Activated T-helper 1 cell treated with anti-CD3 and anti-CD28 coated beads, Interleukin-2, amount 50 U/mL, for 16 hours (primary cell): ENCODE data around the gene LHX5.
A peak's percentile ranks its signal among the peaks of the same experiment; 100 is the strongest.

Experiments
- DNase-seq, 2 donors: peaks; one replicate each; pipeline ENCODE4 v3.0.0-alpha.2; 2020; ENCODE audit warnings: low read depth in 1 of 2, low spot score in 1 of 2

LHX5 gene

GRCh38 chr12:113440947-113441782 lies 30.5 kb downstream of the LHX5 start:
- no peak for DNase-seq

DNA sequence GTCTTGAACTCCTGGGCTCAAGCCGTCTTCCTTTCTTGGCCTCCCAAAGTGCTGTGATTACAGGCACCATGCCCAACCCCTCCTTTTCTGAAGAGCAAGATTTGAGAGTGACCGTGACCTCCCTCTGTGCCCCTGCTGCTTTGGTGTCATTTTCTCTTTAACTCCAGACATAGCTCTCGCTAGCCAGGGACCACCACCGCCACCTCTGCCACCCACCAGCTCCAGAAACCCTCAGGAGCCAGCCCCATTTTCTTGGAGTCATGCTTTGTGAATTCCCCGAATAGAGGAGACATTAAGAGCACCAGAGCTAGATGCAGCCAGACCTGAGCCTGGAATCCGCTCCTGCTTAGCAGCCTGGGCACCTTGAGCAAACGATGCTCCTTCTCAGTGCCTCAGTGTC lies 31.3 kb downstream of the LHX5 start:
- DNase-seq: no peak

GRCh38 chr12:113439606-113440030 lies 32.1 kb downstream of the LHX5 start:
- DNase-seq: no peak

DNA sequence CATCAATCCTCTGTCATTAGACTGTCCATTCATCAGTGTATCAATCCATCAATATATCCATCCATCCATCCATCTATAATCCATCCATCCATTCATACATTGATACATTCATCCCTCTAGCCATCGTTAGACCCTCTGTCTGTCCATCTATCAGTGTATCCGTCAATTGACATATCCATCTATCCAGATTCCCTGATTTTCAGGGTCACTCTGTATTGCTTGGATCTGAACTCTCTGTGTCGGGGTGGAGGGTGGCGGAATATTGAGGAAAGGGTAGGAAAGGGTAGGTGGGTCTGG lies 32.4 kb downstream of the LHX5 start:
- no peak for DNase-seq

GRCh38 chr12:113438523-113439300 lies 33.0 kb downstream of the LHX5 start:
- DNase-seq: no peak

DNA sequence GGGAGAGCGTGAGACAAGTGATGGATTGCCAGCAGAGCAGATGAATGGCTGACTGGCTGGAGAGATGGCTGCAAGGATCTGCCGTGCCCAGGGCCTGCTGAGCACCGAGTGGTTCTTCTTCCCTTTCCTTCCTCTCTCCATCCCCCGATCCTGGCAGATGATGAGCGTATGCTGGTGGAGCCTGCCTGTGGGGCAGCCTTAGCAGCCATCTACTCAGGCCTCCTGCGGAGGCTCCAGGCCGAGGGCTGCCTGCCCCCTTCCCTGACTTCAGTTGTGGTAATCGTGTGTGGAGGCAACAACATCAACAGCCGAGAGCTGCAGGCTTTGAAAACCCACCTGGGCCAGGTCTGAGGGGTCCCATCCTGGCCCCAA lies 34.0 kb downstream of the LHX5 start:
- no peak for DNase-seq

GRCh38 chr12:113436993-113437728 lies 34.5 kb downstream of the LHX5 start:
- DNase-seq: no peak

DNA sequence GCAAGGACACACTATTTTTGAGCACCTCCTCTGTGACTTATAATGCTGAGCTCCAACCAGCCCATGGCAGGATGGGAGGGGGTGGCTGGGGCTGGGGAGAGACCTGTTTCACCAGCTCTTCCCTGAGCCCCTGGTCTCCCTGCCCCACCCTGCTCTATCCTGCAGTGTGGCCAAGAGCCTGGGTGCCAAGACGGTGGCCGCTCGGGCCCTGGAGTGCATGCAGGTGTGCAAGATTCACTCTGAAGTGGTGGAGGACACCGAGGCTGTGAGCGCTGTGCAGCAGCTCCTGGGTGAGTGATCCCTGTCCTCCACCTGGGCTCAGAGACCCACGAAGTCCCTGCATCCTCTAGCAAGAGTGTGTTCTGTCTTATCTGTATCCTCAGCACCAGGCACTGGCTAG lies 35.1 kb downstream of the LHX5 start:
- DNase-seq: no peak

DNA sequence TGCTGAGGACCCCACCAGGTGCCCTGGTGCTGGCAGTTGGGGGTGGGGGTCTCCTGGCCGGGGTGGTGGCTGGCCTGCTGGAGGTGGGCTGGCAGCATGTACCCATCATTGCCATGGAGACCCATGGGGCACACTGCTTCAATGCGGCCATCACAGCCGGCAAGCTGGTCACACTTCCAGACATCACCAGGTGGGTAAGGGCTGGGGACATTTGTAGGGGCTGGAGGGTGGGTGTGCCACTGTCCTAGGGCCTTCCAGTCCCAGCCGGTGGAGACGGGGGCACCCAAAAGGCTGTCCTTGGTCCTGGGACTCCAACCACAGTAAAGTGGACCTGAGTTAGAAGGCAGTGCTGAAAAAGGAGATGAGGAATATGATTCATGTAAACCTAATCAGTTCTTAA lies 36.3 kb downstream of the LHX5 start:
- no peak for DNase-seq

DNA sequence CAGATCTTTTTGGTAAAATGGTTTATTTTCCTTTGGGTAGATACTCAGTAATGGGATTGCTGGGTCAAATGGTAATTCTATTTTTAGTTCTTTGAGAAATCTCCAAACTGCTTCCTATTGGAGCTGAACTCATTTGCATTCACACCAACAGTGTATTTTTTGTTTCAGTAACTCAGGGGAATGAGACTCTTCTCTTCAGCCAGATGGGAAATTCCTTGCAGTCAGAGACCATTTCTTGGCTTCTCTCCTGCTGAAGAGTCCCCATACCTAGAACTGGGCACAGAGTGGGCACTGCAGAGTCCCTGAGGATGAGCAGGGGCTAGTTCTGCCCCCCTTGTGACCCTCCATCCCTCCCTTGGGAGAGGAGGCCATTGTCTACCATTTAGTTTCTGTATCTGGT lies 38.7 kb downstream of the LHX5 start:
- DNase-seq: no peak

GRCh38 chr12:113428482-113428881 lies 43.2 kb downstream of the LHX5 start:
- DNase-seq: no peak

- DNase-seq: no peak
Measured at GRCh38 chr12:113427882-113428281, 43.8 kb downstream of the LHX5 start.

- DNase-seq: no peak
Measured at GRCh38 chr12:113425960-113426453, 45.7 kb downstream of the LHX5 start.

DNA sequence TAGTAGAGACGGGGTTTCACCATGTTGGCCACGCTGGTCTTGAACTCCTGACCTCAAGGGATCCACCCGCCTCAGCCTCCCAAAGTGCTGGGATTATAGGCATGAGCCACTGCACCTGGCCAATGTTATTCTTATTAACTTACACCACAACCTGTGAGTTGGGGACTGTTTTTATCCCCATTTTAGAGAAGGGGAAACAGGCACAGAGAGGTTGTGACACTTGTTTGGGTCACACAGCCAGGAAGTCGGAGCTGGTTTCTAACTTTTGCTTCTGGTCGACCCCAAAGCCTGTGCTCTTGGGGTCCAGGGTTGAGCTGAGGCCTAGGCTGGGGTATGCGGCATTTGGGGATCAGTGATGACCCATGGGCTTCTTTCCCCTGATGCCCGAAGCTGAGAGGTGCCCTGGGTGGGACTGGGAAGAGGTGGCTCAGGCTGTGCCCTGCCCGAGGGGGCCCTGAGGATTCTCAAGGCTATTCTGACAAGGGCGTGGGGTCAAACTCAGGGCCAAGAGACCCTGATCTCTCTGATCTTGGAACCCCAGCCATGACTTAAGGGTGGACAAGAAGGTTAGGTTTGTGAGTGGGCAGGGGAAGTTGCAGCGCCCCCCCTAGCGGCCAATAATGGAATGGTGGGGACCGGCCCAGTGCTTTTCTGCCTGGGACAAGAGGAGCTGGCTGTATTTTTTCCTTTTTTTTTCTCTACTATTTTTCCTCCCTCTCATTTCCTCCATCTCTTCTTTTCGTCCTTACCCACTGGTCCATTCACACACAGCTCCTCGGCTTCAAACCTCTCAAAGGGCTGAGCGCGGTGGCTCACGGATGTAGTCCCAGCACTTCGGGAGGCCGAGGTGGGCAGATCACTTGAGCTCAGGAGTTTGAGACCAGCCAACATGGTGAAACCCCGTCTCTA lies 46.5 kb downstream of the LHX5 start:
- DNase-seq: peak; percentile 19 to 32

GRCh38 chr12:113424456-113424855 lies 47.2 kb downstream of the LHX5 start:
- no peak for DNase-seq

DNA sequence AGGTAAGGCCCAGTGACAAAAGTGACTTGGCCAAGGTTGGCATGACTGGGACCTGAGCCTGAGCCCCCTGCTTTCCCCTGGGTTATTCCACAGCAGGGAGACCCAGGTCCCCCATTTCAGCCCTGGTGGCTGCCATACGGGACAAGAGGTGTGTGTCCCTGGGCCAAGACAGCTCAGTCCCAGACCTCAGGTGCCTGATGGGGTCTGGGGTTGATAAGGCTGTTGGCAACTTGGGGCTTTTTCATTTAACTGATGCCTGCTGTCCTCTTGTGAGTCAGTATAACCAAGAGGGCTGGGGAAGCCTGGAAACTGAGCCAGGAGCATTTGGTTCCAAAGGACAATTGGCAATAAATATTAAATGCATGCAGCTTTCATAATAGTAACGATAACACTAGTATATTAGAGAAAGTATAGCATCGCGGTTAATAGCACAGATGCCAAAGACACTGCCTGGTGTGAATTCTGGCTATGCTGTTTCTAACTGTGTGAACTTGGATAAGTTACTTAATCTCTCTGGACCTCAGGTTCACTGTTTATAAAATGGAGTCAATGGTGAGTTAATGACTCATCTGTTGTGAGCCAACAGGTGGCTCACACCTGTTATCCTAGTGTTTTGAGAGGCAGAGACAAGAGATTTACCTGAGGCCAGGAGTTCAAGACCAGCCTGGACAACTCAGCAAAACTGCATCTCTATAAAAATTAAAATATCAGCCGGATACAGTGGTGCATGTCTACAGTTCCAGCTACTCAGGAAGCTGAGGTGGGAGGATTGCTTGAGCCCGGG lies 48.6 kb downstream of the LHX5 start:
- no peak for DNase-seq

GRCh38 chr12:113422030-113422885 lies 49.4 kb downstream of the LHX5 start, which contains the start of gene SDSL:
Gene SDSL, plus strand, starts transcription at chr12:113422380. Its CDS starts 5,603 bp downstream, at chr12:113427983.
- no peak for DNase-seq

GRCh38 chr12:113420996-113421595 lies 50.6 kb downstream of the LHX5 start:
- no peak for DNase-seq
